Smooth muscle cell (in vitro differentiated cells): ENCODE results near the gene CCDC92B. TPM values are rescaled to one million over a fixed set of nuclear protein-coding genes. Genes with fewer than 3 reads are reported as not detected.

Experiments used
- DNase-seq: peaks from one replicate; lab custom pipeline; 2025; ENCODE audit not compliant: unreplicated experiment; lab: John Stamatoyannopoulos, UW
- H2AFZ ChIP-seq: fragments of 200-600 bp; sonication (generic); 2 replicates; pipeline ENCODE4 v1.6.0; 2016; ENCODE audit warnings: antibody characterized with exemption, low read depth, mild to moderate bottlenecking
- H3F3A ChIP-seq: fragments of 200-600 bp; sonication (generic); 2 replicates; pipeline ENCODE4 v1.6.0; 2017; ENCODE audit warnings: antibody characterized with exemption, low read depth
- H3K27ac ChIP-seq: fragments of 200-600 bp; sonication (generic); 2 replicates; pipeline ENCODE4 v1.5.1; 2016; ENCODE audit warnings: low read depth, mild to moderate bottlenecking
- H3K27me3 ChIP-seq: fragments of 200-600 bp; sonication (generic); 2 replicates; pipeline ENCODE4 v1.6.1; 2016; ENCODE audit warnings: low read depth, mild to moderate bottlenecking
- H3K36me3 ChIP-seq: fragments of 200-600 bp; sonication (generic); 2 replicates; pipeline ENCODE4 v1.5.1; 2016; ENCODE audit warnings: low read depth
- H3K4me1 ChIP-seq: fragments of 200-600 bp; sonication (generic); 2 replicates; pipeline ENCODE4 v1.5.1; 2016; ENCODE audit warnings: low read depth
- H3K4me2 ChIP-seq: fragments of 200-600 bp; sonication (generic); 2 replicates; pipeline ENCODE4 v1.6.0; 2016; ENCODE audit warnings: mild to moderate bottlenecking
- H3K4me3 ChIP-seq: fragments of 200-600 bp; sonication (generic); 2 replicates; pipeline ENCODE4 v1.5.1; 2016; ENCODE audit warnings: mild to moderate bottlenecking
- H3K79me2 ChIP-seq: fragments of 200-600 bp; sonication (generic); 2 replicates; pipeline ENCODE4 v1.6.0; 2016; ENCODE audit warnings: low read depth, mild to moderate bottlenecking
- H3K9ac ChIP-seq: fragments of 200-600 bp; sonication (generic); 2 replicates; pipeline ENCODE4 v1.6.0; 2016; ENCODE audit warnings: low read depth
- H3K9me3 ChIP-seq: fragments of 200-600 bp; sonication (generic); replicated peaks from 2 replicates; pipeline ENCODE4 v1.5.1; 2016; ENCODE audit warnings: low read depth
- H4K20me1 ChIP-seq: fragments of 200-600 bp; sonication (generic); 2 replicates; pipeline ENCODE4 v1.6.0; 2016; ENCODE audit warnings: low read depth
- WGBS: methylation state at CpG from one replicate; pipeline ENCODE4 v1.1.7; 2016; ENCODE audit warnings: low lambda C conversion rate; 5-methylcytosine and 5-hydroxymethylcytosine counted together
- polyA plus RNA-seq: library from polyadenylated mRNA; unstranded; fragments of >200 nt; fragmentation: Nextera tagmentation; extraction: Ambion mirVana; gene quantifications from 2 replicates; pipeline ENCODE4 v1.2.1, GENCODE V29; 2016
- total RNA-seq: library from RNA; depleted of rRNA; stranded (reverse); fragments of >200 nt; gene quantifications from 2 replicates; pipeline ENCODE4 v1.2.3, GENCODE V29; 2014
- TF ChIP-seq, protein P1 (sequence below): fragments of 200-600 bp; sonication (generic); IDR thresholded peaks from 2 replicates; pipeline ENCODE4 v1.5.1; 2017; ENCODE audit warnings: borderline replicate concordance, mild to moderate bottlenecking, antibody characterized with exemption; ENCODE audit not compliant: insufficient read depth, poor library complexity, severe bottlenecking

Gene CCDC92B
- total and polyA plus RNA-seq, 2 experiments from 2014 or later: not detected

DNA sequence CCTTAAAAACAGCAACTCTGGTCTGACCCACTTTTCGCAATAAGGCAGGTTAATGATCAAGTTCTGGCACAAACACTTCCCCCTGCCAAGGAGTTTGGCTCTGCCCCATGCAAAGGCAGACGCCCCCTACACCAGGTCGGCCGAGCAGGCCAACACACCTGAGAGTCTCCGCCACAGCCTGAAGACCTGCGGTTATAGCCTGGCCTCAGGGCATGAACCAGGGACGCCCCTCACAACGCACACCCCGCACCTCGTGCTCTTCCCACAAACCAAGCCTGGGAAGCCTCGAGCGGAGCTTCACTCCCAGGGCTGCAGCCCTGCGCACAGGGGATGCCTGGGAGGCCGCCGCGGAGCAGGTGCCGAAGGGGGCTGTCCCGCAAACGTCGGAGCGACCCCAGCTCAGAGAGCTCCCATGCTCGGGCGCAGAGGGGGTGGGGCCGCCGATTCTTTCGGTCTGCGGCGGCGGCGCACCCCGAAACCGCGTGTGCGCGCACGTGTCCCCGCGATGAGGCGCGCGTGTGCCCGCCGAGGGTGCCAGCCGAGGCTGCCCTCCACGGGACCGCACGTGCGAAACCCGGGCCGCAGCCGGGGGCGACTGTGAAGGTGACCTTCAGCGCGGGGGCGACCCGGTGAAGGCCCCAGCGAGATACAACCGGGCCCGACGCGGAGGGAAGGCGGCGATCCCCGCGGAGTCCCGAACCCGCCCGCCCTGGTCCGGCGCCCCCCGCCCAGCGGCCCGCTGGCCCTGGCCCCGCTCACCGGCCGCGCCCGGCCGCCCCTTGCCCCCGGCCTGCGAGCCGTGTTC lies 38.4 kb downstream of the CCDC92B start:
- Histone ChIP-seq H2AFZ (no peak overlapping the region), H3F3A (no peaks in the 10 kb centered on the region), H3K4me2 (peak overlapping the region; percentile 99), H3K9me3 (no peaks in the 10 kb centered on the region), H3K27ac (no peak overlapping the region), H4K20me1 (peaks cover 48% of the 10 kb centered on the region), H3K4me1 (peaks cover 20% of the 10 kb centered on the region), H3K9ac (peak overlapping the region; percentile 80), H3K4me3 (peak overlapping the region; percentile 79), H3K79me2 (peaks cover 56% of the 10 kb centered on the region), H3K36me3 (no peaks in the 10 kb centered on the region), H3K27me3 (no peaks in the 10 kb centered on the region)
- TF ChIP-seq, protein P1, sequence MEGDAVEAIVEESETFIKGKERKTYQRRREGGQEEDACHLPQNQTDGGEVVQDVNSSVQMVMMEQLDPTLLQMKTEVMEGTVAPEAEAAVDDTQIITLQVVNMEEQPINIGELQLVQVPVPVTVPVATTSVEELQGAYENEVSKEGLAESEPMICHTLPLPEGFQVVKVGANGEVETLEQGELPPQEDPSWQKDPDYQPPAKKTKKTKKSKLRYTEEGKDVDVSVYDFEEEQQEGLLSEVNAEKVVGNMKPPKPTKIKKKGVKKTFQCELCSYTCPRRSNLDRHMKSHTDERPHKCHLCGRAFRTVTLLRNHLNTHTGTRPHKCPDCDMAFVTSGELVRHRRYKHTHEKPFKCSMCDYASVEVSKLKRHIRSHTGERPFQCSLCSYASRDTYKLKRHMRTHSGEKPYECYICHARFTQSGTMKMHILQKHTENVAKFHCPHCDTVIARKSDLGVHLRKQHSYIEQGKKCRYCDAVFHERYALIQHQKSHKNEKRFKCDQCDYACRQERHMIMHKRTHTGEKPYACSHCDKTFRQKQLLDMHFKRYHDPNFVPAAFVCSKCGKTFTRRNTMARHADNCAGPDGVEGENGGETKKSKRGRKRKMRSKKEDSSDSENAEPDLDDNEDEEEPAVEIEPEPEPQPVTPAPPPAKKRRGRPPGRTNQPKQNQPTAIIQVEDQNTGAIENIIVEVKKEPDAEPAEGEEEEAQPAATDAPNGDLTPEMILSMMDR: no peak
- DNase-seq: no peak
- WGBS: 3% methylated on average over 64 of the region's 82 CpGs

DNA sequence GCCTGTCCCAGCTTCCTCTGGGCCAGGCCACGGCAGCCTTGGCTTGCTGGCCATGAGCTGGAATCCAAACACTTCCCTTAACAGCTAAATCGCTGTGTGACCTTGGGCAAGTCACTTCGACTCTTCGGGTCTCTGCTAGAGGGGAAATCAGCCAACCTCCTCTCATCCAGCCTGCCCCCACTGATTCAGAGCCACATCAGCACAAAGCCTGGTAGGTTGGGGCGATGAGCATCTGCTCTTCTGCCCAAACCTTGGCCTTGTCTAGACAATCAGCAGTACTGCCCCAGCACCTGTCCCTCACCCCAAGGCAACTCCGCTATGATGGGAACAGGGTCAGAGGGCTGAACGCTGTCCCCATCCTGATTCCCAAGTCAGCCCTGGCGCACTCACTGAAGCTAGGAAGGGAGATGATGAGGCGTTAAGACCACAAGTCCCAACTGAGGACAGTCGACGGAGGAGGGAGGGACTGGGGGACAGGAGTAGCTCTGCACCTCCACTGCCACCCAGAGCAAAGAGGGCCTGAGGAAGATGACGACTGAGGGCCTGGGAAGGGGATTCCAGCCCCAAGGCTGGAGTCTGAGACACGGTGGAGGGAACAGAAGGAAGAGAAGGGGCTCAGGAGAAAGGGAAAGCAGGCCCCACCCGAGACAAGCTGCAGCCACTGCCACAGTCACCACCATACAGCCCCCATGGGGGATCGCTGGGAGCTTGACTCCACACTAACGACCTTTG lies 39.2 kb downstream of the CCDC92B start:
- H3K4me3 ChIP-seq: peak overlapping the region; percentile 79
- peaks cover 20% of the 10 kb centered on the region for H3K4me1 ChIP-seq
- no peaks in the 10 kb centered on the region for H3K9me3 ChIP-seq
- peaks cover 56% of the 10 kb centered on the region for H4K20me1 ChIP-seq
- H3K27ac ChIP-seq: peak overlapping the region; percentile 31
- H3K27me3 ChIP-seq: no peaks in the 10 kb centered on the region
- peak overlapping the region; percentile 80 for H3K9ac ChIP-seq
- H2AFZ ChIP-seq: no peak overlapping the region
- TF ChIP-seq, protein P1: no peak
- H3K79me2 ChIP-seq: peaks cover 59% of the 10 kb centered on the region
- peak overlapping the region; percentile 99 for H3K4me2 ChIP-seq
- no peaks in the 10 kb centered on the region for H3F3A ChIP-seq
- 68% methylated on average over 16 of the region's 16 CpGs for WGBS
- no peak for DNase-seq
- no peaks in the 10 kb centered on the region for H3K36me3 ChIP-seq

DNA sequence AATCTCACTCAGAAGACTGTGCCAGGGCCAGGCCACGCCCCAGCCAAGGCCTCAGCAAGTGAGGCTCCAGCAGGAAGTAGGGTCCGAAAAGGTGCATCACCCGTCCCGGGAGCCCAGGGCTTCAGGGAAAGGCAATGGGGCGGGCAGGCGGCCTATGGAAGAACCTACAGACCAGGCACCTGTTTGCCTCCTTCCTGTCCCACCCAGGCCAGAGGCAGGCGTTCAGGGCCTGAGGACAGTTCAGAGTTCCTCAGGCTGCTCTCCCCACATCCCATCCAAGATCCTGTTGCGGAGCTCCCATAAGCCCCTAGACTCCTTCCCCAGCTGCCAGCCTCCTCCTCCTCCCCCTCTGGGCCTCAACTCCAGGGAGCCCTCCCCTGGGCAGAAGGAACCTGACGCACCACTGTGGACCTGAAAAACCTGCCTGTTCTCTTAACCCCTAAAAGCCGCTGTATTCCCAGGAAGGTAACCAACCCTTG lies 40.2 kb downstream of the CCDC92B start:
- H3K27ac ChIP-seq: peak overlapping the region; percentile 31
- H3K9ac ChIP-seq: no peak overlapping the region
- no peaks in the 10 kb centered on the region for H3K27me3 ChIP-seq
- no peaks in the 10 kb centered on the region for H3K36me3 ChIP-seq
- TF ChIP-seq, protein P1: no peak
- peak overlapping the region; percentile 99 for H3K4me2 ChIP-seq
- no peaks in the 10 kb centered on the region for H3F3A ChIP-seq
- H3K4me1 ChIP-seq: peaks cover 20% of the 10 kb centered on the region
- H4K20me1 ChIP-seq: peaks cover 66% of the 10 kb centered on the region
- DNase-seq: no peak
- H3K9me3 ChIP-seq: no peaks in the 10 kb centered on the region
- no peak overlapping the region for H2AFZ ChIP-seq
- WGBS: 74% methylated on average over 10 of the region's 10 CpGs
- peak overlapping the region; percentile 79 for H3K4me3 ChIP-seq
- H3K79me2 ChIP-seq: peaks cover 59% of the 10 kb centered on the region
